Naive thymus-derived CD4-positive, alpha-beta T cell (primary cell): ENCODE data around the gene ADARB1. TPM values are rescaled to one million over a fixed set of nuclear protein-coding genes. Genes with fewer than 3 reads are reported as not detected.
"Not testable (repeated sequence)": the region's sequence is repeated elsewhere in the genome, so short reads cannot be mapped to it uniquely, and the experiment has no call there.

Experiments used
- ATAC-seq: fragments of 150-1000 bp; cut with Tn5 transposase; 2 replicates; pipeline ENCODE4 v1.10.0; 2021; ENCODE audit warnings: mild to moderate bottlenecking, moderate library complexity
- CTCF ChIA-PET: fragments of 350-600 bp; sonication (Branson Sonifier 250); formaldehyde crosslinking; loops from one replicate; lab custom pipeline; 2021; ENCODE audit warnings: antibody characterized with exemption; lab: Charles Lee
- POLR2A ChIA-PET: fragments of 350-600 bp; sonication (Branson Sonifier 250); formaldehyde crosslinking; loops from one replicate; lab custom pipeline; 2021; ENCODE audit warnings: antibody characterized with exemption, inconsistent platforms; lab: Charles Lee
- DNase-seq, 9 donors: peaks; one replicate each; pipeline versions ENCODE4 v3.0.0 to v3.0.0-alpha.2; 2020 to 2022; ENCODE audit warnings: mixed read lengths in 1 of 9
- H3K27ac ChIP-seq: one replicate; pipeline ENCODE4 v1.7.0; 2013; ENCODE audit warnings: mild to moderate bottlenecking, low read depth, low read length, moderate library complexity
- H3K27me3 ChIP-seq, 2 donors: one replicate each; pipeline ENCODE4 v1.7.0; 2013; ENCODE audit warnings: low read length in 2 of 2, mild to moderate bottlenecking in 2 of 2, moderate library complexity in 2 of 2; ENCODE audit not compliant: control insufficient read depth in 2 of 2, insufficient read depth in 2 of 2
- H3K36me3 ChIP-seq, 3 experiments: 1 replicate in 2 of 3; 2 replicates in 1 of 3; pipeline ENCODE4 v1.7.0; 2013; ENCODE audit warnings: low read length in 3 of 3, mild to moderate bottlenecking in 3 of 3, moderate library complexity in 1 of 3; ENCODE audit not compliant: insufficient read depth in 3 of 3, control insufficient read depth in 2 of 3
- H3K4me1 ChIP-seq, 2 donors: one replicate each; pipeline ENCODE4 v1.7.0; 2013; ENCODE audit warnings: low read length in 2 of 2, mild to moderate bottlenecking in 2 of 2, moderate library complexity in 1 of 2; ENCODE audit not compliant: control insufficient read depth in 2 of 2, insufficient read depth in 2 of 2
- H3K4me3 ChIP-seq: 2 replicates; pipeline ENCODE4 v1.7.0; 2013; ENCODE audit warnings: mild to moderate bottlenecking, low read length
- H3K9me3 ChIP-seq, 3 experiments: 1 replicate in 2 of 3; 2 replicates in 1 of 3; pipeline ENCODE4 v1.7.0; 2013; ENCODE audit warnings: low read length in 3 of 3; ENCODE audit not compliant: control insufficient read depth in 2 of 3
- H3K27ac Mint-ChIP-seq, 9 donors: one replicate each; pipeline ENCODE4 v1.8.0; 2020 to 2022; ENCODE audit warnings: mixed read lengths in 9 of 9, mild to moderate bottlenecking in 8 of 9, moderate library complexity in 5 of 9, inconsistent platforms in 2 of 9
- H3K27me3 Mint-ChIP-seq, 5 donors: one replicate each; pipeline ENCODE4 v1.8.0; 2021 to 2022; ENCODE audit warnings: mixed read lengths in 5 of 5, mild to moderate bottlenecking in 1 of 5
- H3K36me3 Mint-ChIP-seq, 5 donors: one replicate each; pipeline ENCODE4 v1.8.0; 2020 to 2022; ENCODE audit warnings: mixed read lengths in 5 of 5, mild to moderate bottlenecking in 3 of 5, inconsistent platforms in 1 of 5
- H3K4me1 Mint-ChIP-seq, 7 donors: one replicate each; pipeline ENCODE4 v1.8.0; 2020 to 2022; ENCODE audit warnings: mixed read lengths in 7 of 7, mild to moderate bottlenecking in 3 of 7, inconsistent platforms in 1 of 7
- H3K4me3 Mint-ChIP-seq, 10 donors: one replicate each; pipeline ENCODE4 v1.8.0; 2020 to 2022; ENCODE audit warnings: mild to moderate bottlenecking in 10 of 10, mixed read lengths in 10 of 10, moderate library complexity in 6 of 10, inconsistent platforms in 2 of 10
- H3K9me3 Mint-ChIP-seq, 11 donors: one replicate each; pipeline ENCODE4 v1.8.0; 2020 to 2022; ENCODE audit warnings: mixed read lengths in 11 of 11, mild to moderate bottlenecking in 4 of 11, inconsistent platforms in 1 of 11, moderate library complexity in 1 of 11
- intact Hi-C, 2 donors: fragments of 100-400 bp; cut with micrococcal nuclease; formaldehyde crosslinking; loops; one replicate each; pipeline ENCODE4 v1.15.1; 2023
- polyA plus RNA-seq, 2 donors: library from polyadenylated mRNA; unstranded; fragments of 300-500 nt; fragmentation: Illumina TruSeq; gene quantifications; one replicate each; pipeline ENCODE4 v1.2.3, GENCODE V29; 2021
- total RNA-seq, 6 experiments: library from RNA in 5 of 6; stranded (reverse) in 5 of 6; gene quantifications; 1 replicate in 5 of 6; 2 replicates in 1 of 6; pipeline ENCODE4 v1.2.3 and lab custom pipeline; 2021 to 2026

ADARB1 gene
- total and polyA plus RNA-seq, 7 experiments from 2014 or later = 6.2 to 52.2 (median 38.4) TPM

- ChIA-PET CTCF (interaction anchor here (0.8 to 1.3 kb wide), 4 partner anchors 145 to 678 kb away, joined by 3 to 6 read pairs (median 4); partner anchors contain the start of gene POFUT2), POLR2A (no interaction called here)
- Mint-ChIP-seq H3K27me3 (no peaks in the 10 kb centered on the region), H3K4me1 (peaks cover 5 to 18% (median 10%) of the 10 kb centered on the region in 7 donors), H3K4me3 (no peak overlapping the region), H3K36me3 (peaks cover 0 to 24% (median 11%) of the 10 kb centered on the region in 5 donors), H3K27ac (peak overlapping the region in 1 of 9 donors; percentile 77), H3K9me3 (no peaks in the 10 kb centered on the region)
- ATAC-seq = no peak
- Histone ChIP-seq H3K27ac (no peak overlapping the region), H3K27me3 (no peaks in the 10 kb centered on the region), H3K9me3 (no peaks in the 10 kb centered on the region), H3K36me3 (peaks cover 0 to 33% (median 0%) of the 10 kb centered on the region in 3 experiments), H3K4me3 (no peak overlapping the region), H3K4me1 (no peaks in the 10 kb centered on the region)
- DNase-seq = no peak
- intact Hi-C loops = no loop called here
Observed at GRCh38 chr21:45142469-45143308, 68.3 kb downstream of the ADARB1 start.

- POLR2A ChIA-PET = no interaction called here
- Mint-ChIP-seq H3K4me3 (no peak overlapping the region), H3K36me3 (peaks cover 0 to 24% (median 14%) of the 10 kb centered on the region in 5 donors), H3K27ac (peak overlapping the region in 1 of 9 donors; percentile 21), H3K9me3 (no peaks in the 10 kb centered on the region), H3K4me1 (peaks cover 5 to 18% (median 6%) of the 10 kb centered on the region in 7 donors), H3K27me3 (no peaks in the 10 kb centered on the region)
- Histone ChIP-seq H3K4me3 (no peak overlapping the region), H3K9me3 (no peaks in the 10 kb centered on the region), H3K27me3 (no peaks in the 10 kb centered on the region), H3K4me1 (no peaks in the 10 kb centered on the region), H3K27ac (no peak overlapping the region), H3K36me3 (peaks cover 0 to 33% (median 0%) of the 10 kb centered on the region in 3 experiments)
- CTCF ChIA-PET = interaction anchor here (0.8 kb wide), 1 partner anchor 263 kb away, joined by 6 read pairs; no protein-coding TSS in a partner anchor
- intact Hi-C loops = no loop called here
- ATAC-seq (no peak), DNase-seq (no peak)
Observed at GRCh38 chr21:45143855-45144254, 69.5 kb downstream of the ADARB1 start.

- H3K4me1 Mint-ChIP-seq = peaks cover 4 to 12% (median 5%) of the 10 kb centered on the region in 7 donors
- Histone ChIP-seq H3K36me3 (peaks cover 0 to 33% (median 0%) of the 10 kb centered on the region in 3 experiments), H3K27ac (no peak overlapping the region), H3K4me1 (no peaks in the 10 kb centered on the region), H3K27me3 (no peaks in the 10 kb centered on the region), H3K4me3 (no peak overlapping the region), H3K9me3 (no peaks in the 10 kb centered on the region)
- peak overlapping the region in 1 of 9 donors; percentile 26 for H3K27ac Mint-ChIP-seq
- ChIA-PET POLR2A (no interaction called here), CTCF (no interaction called here)
- DNase-seq (no peak), ATAC-seq (no peak)
- intact Hi-C loops = no loop called here
- no peak overlapping the region for H3K4me3 Mint-ChIP-seq
- H3K36me3 Mint-ChIP-seq = peaks cover 0 to 23% (median 14%) of the 10 kb centered on the region in 5 donors
- H3K9me3 Mint-ChIP-seq = no peaks in the 10 kb centered on the region
- no peaks in the 10 kb centered on the region for H3K27me3 Mint-ChIP-seq
Observed at GRCh38 chr21:45145146-45145545, 70.8 kb downstream of the ADARB1 start.

- Mint-ChIP-seq H3K36me3 (peaks cover 0 to 21% (median 14%) of the 10 kb centered on the region in 5 donors), H3K4me1 (peaks cover 0 to 12% (median 4%) of the 10 kb centered on the region in 7 donors), H3K27ac (peak overlapping the region in 1 of 9 donors; percentile 12)
- H3K27ac ChIP-seq, H3K4me1 ChIP-seq, DNase-seq, ATAC-seq, H3K9me3 ChIP-seq, H3K4me3 Mint-ChIP-seq, H3K27me3 Mint-ChIP-seq, POLR2A ChIA-PET, intact Hi-C loops, H3K27me3 ChIP-seq, H3K4me3 ChIP-seq, CTCF ChIA-PET, H3K9me3 Mint-ChIP-seq: not testable (repeated sequence)
- peaks cover 0 to 33% (median 0%) of the 10 kb centered on the region in 3 experiments for H3K36me3 ChIP-seq
Observed at GRCh38 chr21:45145846-45146245, 71.5 kb downstream of the ADARB1 start.

GRCh38 chr21:45146306-45146705 is 71.9 kb downstream of the ADARB1 start:
- Mint-ChIP-seq H3K4me1 (peaks cover 0 to 12% (median 6%) of the 10 kb centered on the region in 7 donors), H3K36me3 (peaks cover 0 to 21% (median 14%) of the 10 kb centered on the region in 5 donors)

GRCh38 chr21:45146801-45147200 is 72.4 kb downstream of the ADARB1 start:
- POLR2A ChIA-PET = interaction anchor here (1.2 kb wide), 1 partner anchor 17 kb away, joined by 3 read pairs; no protein-coding TSS in a partner anchor
- intact Hi-C loops = no loop called here
- no peaks in the 10 kb centered on the region for H3K9me3 ChIP-seq
- Mint-ChIP-seq H3K4me3 (no peak overlapping the region), H3K27me3 (no peaks in the 10 kb centered on the region), H3K36me3 (peaks cover 3 to 21% (median 14%) of the 10 kb centered on the region in 5 donors), H3K9me3 (no peaks in the 10 kb centered on the region), H3K27ac (no peak overlapping the region), H3K4me1 (peaks cover 4 to 17% (median 11%) of the 10 kb centered on the region in 7 donors)
- DNase-seq = no peak
- ATAC-seq = no peak
- peaks cover 0 to 33% (median 0%) of the 10 kb centered on the region in 3 experiments for H3K36me3 ChIP-seq
- no peaks in the 10 kb centered on the region for H3K27me3 ChIP-seq
- CTCF ChIA-PET = interaction anchor here (2.8 kb wide), 1 partner anchor 9 kb away, joined by 13 read pairs; no protein-coding TSS in a partner anchor
- H3K4me3 ChIP-seq = no peak overlapping the region
- H3K4me1 ChIP-seq = no peaks in the 10 kb centered on the region
- no peak overlapping the region for H3K27ac ChIP-seq

More at GRCh38 chr21:45146306-45146705, 71.9 kb downstream of the ADARB1 start:
- no peaks in the 10 kb centered on the region for H3K4me1 ChIP-seq
- Mint-ChIP-seq H3K9me3 (no peaks in the 10 kb centered on the region), H3K4me3 (no peak overlapping the region), H3K27me3 (no peaks in the 10 kb centered on the region), H3K27ac (peak overlapping the region in 1 of 9 donors; percentile 12)
- H3K9me3 ChIP-seq = no peaks in the 10 kb centered on the region
- H3K36me3 ChIP-seq = peaks cover 0 to 33% (median 0%) of the 10 kb centered on the region in 3 experiments
- DNase-seq = no peak
- ATAC-seq = no peak
- POLR2A ChIA-PET = no interaction called here
- H3K27me3 ChIP-seq = no peaks in the 10 kb centered on the region
- H3K4me3 ChIP-seq = no peak overlapping the region
- no peak overlapping the region for H3K27ac ChIP-seq
- CTCF ChIA-PET = interaction anchor here (2.8 kb wide), 1 partner anchor 8 kb away, joined by 13 read pairs; no protein-coding TSS in a partner anchor
- intact Hi-C loops = no loop called here
